ENCODE data around the gene KMT5C.
A peak's percentile ranks its signal among the peaks of the same experiment; 100 is the strongest.
"Not testable (repeated sequence)": the region's sequence is repeated elsewhere in the genome, so short reads cannot be mapped to it uniquely, and the experiment has no call there.

The KMT5C gene

GRCh38 chr19:55322204-55322885 is 17.3 kb upstream of the KMT5C start:
- no peak for TF ChIP-seq CTCF (conservative IDR thresholded peaks at IDR 0.05; ENCODE audit: control insufficient read depth, insufficient read depth, low read depth, low read length)
- no peak overlapping the region for H3K4me3 ChIP-seq (ENCODE audit: control insufficient read depth, low read depth, low read length)
- DNase-seq (ENCODE audit: low read depth), result no peak

- H3K4me3 ChIP-seq (ENCODE audit: control insufficient read depth, low read depth, low read length), result no peak overlapping the region
- DNase-seq (ENCODE audit: low read depth), result no peak
- no peak for TF ChIP-seq CTCF (conservative IDR thresholded peaks at IDR 0.05; ENCODE audit: control insufficient read depth, insufficient read depth, low read depth, low read length)
Measured at GRCh38 chr19:55324662-55325061, 15.0 kb upstream of the KMT5C start.

- H3K4me3 ChIP-seq (ENCODE audit: control insufficient read depth, low read depth, low read length), result no peak within 1 kb of the TSS
- TF ChIP-seq CTCF (conservative IDR thresholded peaks at IDR 0.05; ENCODE audit: control insufficient read depth, insufficient read depth, low read depth, low read length), result no peak
- DNase-seq (ENCODE audit: low read depth), result no peak
Measured at GRCh38 chr19:55325172-55325571, 14.5 kb upstream of the KMT5C start, which contains the start of gene TMEM150B. TSS of gene TMEM150B (minus strand) at chr19:55325341. CDS start at chr19:55321036, 4,305 bp downstream.

GRCh38 chr19:55328774-55329318 is 10.8 kb upstream of the KMT5C start:
- DNase-seq (ENCODE audit: low read depth), result peak; percentile 29

GRCh38 chr19:55329791-55330190 is 9.9 kb upstream of the KMT5C start:
- peak; percentile 57 for DNase-seq (ENCODE audit: low read depth)
- not testable (repeated sequence) for H3K4me3 ChIP-seq (ENCODE audit: control insufficient read depth, low read depth, low read length)

More at GRCh38 chr19:55328774-55329318, 10.8 kb upstream of the KMT5C start:
- H3K4me3 ChIP-seq (ENCODE audit: control insufficient read depth, low read depth, low read length), result not testable (repeated sequence)

- TF ChIP-seq CTCF (conservative IDR thresholded peaks at IDR 0.05; ENCODE audit: control insufficient read depth, insufficient read depth, low read depth, low read length), result no peak
- H3K4me3 ChIP-seq (ENCODE audit: control insufficient read depth, low read depth, low read length), result no peak overlapping the region
- DNase-seq (ENCODE audit: low read depth), result no peak
Measured at GRCh38 chr19:55333870-55334269, 5.8 kb upstream of the KMT5C start.

- DNase-seq (ENCODE audit: low read depth), result no peak
- no peak for TF ChIP-seq CTCF (conservative IDR thresholded peaks at IDR 0.05; ENCODE audit: control insufficient read depth, insufficient read depth, low read depth, low read length)
- H3K4me3 ChIP-seq (ENCODE audit: control insufficient read depth, low read depth, low read length), result no peak overlapping the region
Measured at GRCh38 chr19:55336101-55336500, 3.6 kb upstream of the KMT5C start.

Data from fibroblast of mammary gland (primary cell).